ENCODE results near the gene SLC6A18. TPM values are rescaled to one million over a fixed set of nuclear protein-coding genes. Genes with fewer than 3 reads are reported as not detected.

Gene SLC6A18
- total and polyA plus RNA-seq, 2 of the 13 experiments (the other 11 are each of a cell fraction or from before 2014, with no cell fraction given) = not detected

GRCh38 chr5:1294206-1294834, 69.1 kb downstream of the SLC6A18 start:
- ATAC-seq (peak; percentile 40), DNase-seq (ENCODE audit: low spot score) (no peak), FAIRE-seq (no peak)
- intact Hi-C loops (cut with micrococcal nuclease; ENCODE audit: unreplicated experiment) (no loop called here), in situ Hi-C loops (cut with HindIII; ENCODE audit: extremely low pct_ligation_motif_present, low pct_unique_long_range_greater_than_20kb) (no loop called here)
- no peaks in the 10 kb centered on the region for H3K9me3 ChIP-seq (ENCODE audit: low read length)
- BruUV-seq (replicated peaks) = no TSS peak
- CTCF ChIA-PET (ENCODE audit: low intra/inter-chr PET ratio, low total read pairs) = no interaction called here
- H4K20me1 ChIP-seq (ENCODE audit: insufficient read depth, low read length) = no peaks in the 10 kb centered on the region
- H3K36me3 ChIP-seq (replicated peaks in 1 of 2; ENCODE audit: control insufficient read depth in 1 of 2, insufficient read depth in 2 of 2, low read length in 2 of 2) = no peaks in the 10 kb centered on the region
- peaks cover 9 to 35% of the 10 kb centered on the region in 2 experiments; a peak in 4 of 5 replicates for H3K27me3 ChIP-seq (ENCODE audit: control insufficient read depth in 1 of 2, insufficient read depth in 2 of 2, low read length in 2 of 2)
- no CpG with 5 or more reads among the region's 69 CpGs for WGBS (ENCODE audit: low lambda C conversion rate)
- POLR2A ChIA-PET = interaction anchor here (1.0 kb wide), 1 partner anchor 32 kb away, joined by 5 read pairs; no protein-coding TSS in a partner anchor
- TF ChIP-seq MXI1 (IDR thresholded peaks at IDR 0.05; ENCODE audit: borderline replicate concordance, low read depth, low read length) = no peak
- peak; percentile 28; the same call in 1 of the 2 replicates for TF ChIP-seq ZNF687 (CRISPR knock-in tag; IDR thresholded peaks at IDR 0.05)
- no peak overlapping the region for H2AFZ ChIP-seq (ENCODE audit: low read length)
- no peaks in the 10 kb centered on the region for H3K79me2 ChIP-seq (ENCODE audit: insufficient read depth, low read length)
- 0 out of 2 replicates have a peak overlapping the region, but pooled peaks have one; percentile 22 for H3K9ac ChIP-seq (ENCODE audit: insufficient read depth, low read depth, low read length)
- peak overlapping the region; percentile 49 for H3K4me2 ChIP-seq (ENCODE audit: low read depth, low read length)
- H3K4me1 ChIP-seq (ENCODE audit: insufficient read depth, low read length) = peaks cover 18% of the 10 kb centered on the region
- peak overlapping the region; percentile 40 to 68 (median 47); a peak in 4 of 6 replicates for H3K4me3 ChIP-seq (replicated peaks in 1 of 3; ENCODE audit: insufficient read depth in 1 of 3, low read depth in 2 of 3, low read length in 3 of 3)
- H3K27ac ChIP-seq (ENCODE audit: extremely low read length, insufficient read depth, low read length) = no peak overlapping the region

Data from HepG2 (cell line).